ENCODE measurements around the gene FUT6.
"Not testable (repeated sequence)": the region's sequence is repeated elsewhere in the genome, so short reads cannot be mapped to it uniquely, and the experiment has no call there.

The FUT6 gene

GRCh38 chr19:5839065-5840017 is at the start of gene FUT6:
TSS of gene FUT6 (minus strand) at chr19:5839702. CDS start at chr19:5832567, 7,135 bp downstream.
- DNase-seq (ENCODE audit: extremely low read depth, low read depth), result no peak
- no peak within 1 kb of the TSS for H3K4me3 ChIP-seq (replicated peaks; ENCODE audit: low read depth, low read length)
- no peak for TF ChIP-seq CTCF (IDR thresholded peaks at IDR 0.05; ENCODE audit: low read depth, low read length, missing control alignments)

- DNase-seq (ENCODE audit: extremely low read depth, low read depth); H3K4me3 ChIP-seq (replicated peaks; ENCODE audit: low read depth, low read length): not testable (repeated sequence)
Measured at GRCh38 chr19:5884065-5884811, 44.7 kb upstream of the FUT6 start.

GRCh38 chr19:5883157-5883873 is 43.8 kb upstream of the FUT6 start:
- H3K4me3 ChIP-seq (replicated peaks; ENCODE audit: low read depth, low read length); DNase-seq (ENCODE audit: extremely low read depth, low read depth): not testable (repeated sequence)

- no peak overlapping the region for H3K4me3 ChIP-seq (replicated peaks; ENCODE audit: low read depth, low read length)
- DNase-seq (ENCODE audit: extremely low read depth, low read depth), result no peak
- TF ChIP-seq CTCF (IDR thresholded peaks at IDR 0.05; ENCODE audit: low read depth, low read length, missing control alignments), result no peak
Measured at GRCh38 chr19:5882421-5882968, 43.0 kb upstream of the FUT6 start.

- no peak for DNase-seq (ENCODE audit: extremely low read depth, low read depth)
- no peak for TF ChIP-seq CTCF (IDR thresholded peaks at IDR 0.05; ENCODE audit: low read depth, low read length, missing control alignments)
- no peak overlapping the region for H3K4me3 ChIP-seq (replicated peaks; ENCODE audit: low read depth, low read length)
Measured at GRCh38 chr19:5881543-5882299, 42.2 kb upstream of the FUT6 start.

GRCh38 chr19:5880604-5881078 is 41.1 kb upstream of the FUT6 start:
- no peak for DNase-seq (ENCODE audit: extremely low read depth, low read depth)
- TF ChIP-seq CTCF (IDR thresholded peaks at IDR 0.05; ENCODE audit: low read depth, low read length, missing control alignments), result no peak
- H3K4me3 ChIP-seq (replicated peaks; ENCODE audit: low read depth, low read length), result no peak overlapping the region

- H3K4me3 ChIP-seq (replicated peaks; ENCODE audit: low read depth, low read length), result no peak overlapping the region
- DNase-seq (ENCODE audit: extremely low read depth, low read depth), result no peak
- no peak for TF ChIP-seq CTCF (IDR thresholded peaks at IDR 0.05; ENCODE audit: low read depth, low read length, missing control alignments)
Measured at GRCh38 chr19:5880196-5880595, 40.7 kb upstream of the FUT6 start.

Data from HFF-Myc (cell line).